ENCODE data around the gene AKR1C4. TPM values are rescaled to one million over a fixed set of nuclear protein-coding genes. Genes with fewer than 3 reads are reported as not detected.

Gene AKR1C4
- total RNA-seq, 2 donors from 2014 or later: not detected

DNA sequence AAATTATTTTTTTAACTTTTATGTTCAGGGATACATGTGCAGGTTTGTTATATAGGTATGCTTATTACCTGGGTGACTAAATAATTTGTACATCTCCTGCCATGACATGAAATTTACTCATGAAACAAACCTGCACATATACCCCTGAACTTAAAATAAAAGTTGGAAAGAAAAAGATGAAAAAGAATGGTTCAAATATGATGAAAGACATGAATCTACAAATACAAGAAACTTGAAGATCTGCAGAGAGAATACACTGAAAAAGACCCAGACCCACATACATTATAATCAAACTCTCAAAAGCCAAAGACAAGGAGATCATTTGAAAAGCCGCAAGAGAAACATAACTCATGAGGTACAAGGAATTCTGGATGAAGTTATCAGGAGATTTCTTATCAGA, 70.2 kb downstream of the AKR1C4 start:
- Histone ChIP-seq H3K4me3 (no peak overlapping the region), H3K27me3 (no peaks in the 10 kb centered on the region), H3K4me1 (no peaks in the 10 kb centered on the region), H3K27ac (no peak overlapping the region), H3K36me3 (no peaks in the 10 kb centered on the region), H3K9me3 (peaks cover 0 to 31% of the 10 kb centered on the region in 2 donors)
- TF ChIP-seq, protein P1, sequence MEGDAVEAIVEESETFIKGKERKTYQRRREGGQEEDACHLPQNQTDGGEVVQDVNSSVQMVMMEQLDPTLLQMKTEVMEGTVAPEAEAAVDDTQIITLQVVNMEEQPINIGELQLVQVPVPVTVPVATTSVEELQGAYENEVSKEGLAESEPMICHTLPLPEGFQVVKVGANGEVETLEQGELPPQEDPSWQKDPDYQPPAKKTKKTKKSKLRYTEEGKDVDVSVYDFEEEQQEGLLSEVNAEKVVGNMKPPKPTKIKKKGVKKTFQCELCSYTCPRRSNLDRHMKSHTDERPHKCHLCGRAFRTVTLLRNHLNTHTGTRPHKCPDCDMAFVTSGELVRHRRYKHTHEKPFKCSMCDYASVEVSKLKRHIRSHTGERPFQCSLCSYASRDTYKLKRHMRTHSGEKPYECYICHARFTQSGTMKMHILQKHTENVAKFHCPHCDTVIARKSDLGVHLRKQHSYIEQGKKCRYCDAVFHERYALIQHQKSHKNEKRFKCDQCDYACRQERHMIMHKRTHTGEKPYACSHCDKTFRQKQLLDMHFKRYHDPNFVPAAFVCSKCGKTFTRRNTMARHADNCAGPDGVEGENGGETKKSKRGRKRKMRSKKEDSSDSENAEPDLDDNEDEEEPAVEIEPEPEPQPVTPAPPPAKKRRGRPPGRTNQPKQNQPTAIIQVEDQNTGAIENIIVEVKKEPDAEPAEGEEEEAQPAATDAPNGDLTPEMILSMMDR (IDR thresholded peaks at IDR 0.05): no peak
- DNase-seq (ENCODE audit: low spot score): no peak

GRCh38 chr10:5268234-5268633, 71.6 kb downstream of the AKR1C4 start:
- Histone ChIP-seq H3K36me3 (no peaks in the 10 kb centered on the region), H3K4me3 (no peak overlapping the region), H3K27ac (no peak overlapping the region), H3K4me1 (no peaks in the 10 kb centered on the region), H3K27me3 (no peaks in the 10 kb centered on the region), H3K9me3 (peaks cover 0 to 31% of the 10 kb centered on the region in 2 donors)
- no peak for DNase-seq (ENCODE audit: low spot score)
- TF ChIP-seq, protein P1 (IDR thresholded peaks at IDR 0.05): no peak

Other genes starting within 250 kb of the AKR1C4 start
- 100 to 1,000 TPM in 1 of 2 donors, 10 to 100 TPM in 1; 60.3 to 174 TPM for gene AKR1C1, start 233.4 kb upstream of the AKR1C4 start, total RNA-seq
- gene AKR1C2, start 193.0 kb upstream of the AKR1C4 start, total RNA-seq: 10 to 100 TPM; 23.6 to 47.0 TPM
- 10 to 100 TPM; 42.1 to 48.9 TPM for gene AKR1C3, start 102.4 kb upstream of the AKR1C4 start, total RNA-seq
- not detected for gene AKR1C8, start 11.7 kb upstream of the AKR1C4 start, total RNA-seq
- not detected for gene UCN3, start 168.1 kb downstream of the AKR1C4 start, total RNA-seq
- gene TUBAL3, start 208.0 kb downstream of the AKR1C4 start, total RNA-seq: 1 to 10 TPM in 1 of 2 donors, not detected in 1; 1.7 TPM
- gene NET1, start 215.7 kb downstream of the AKR1C4 start, total RNA-seq: 10 to 100 TPM; 12.8 to 19.8 TPM

All from right atrium auricular region (tissue), 2 donors.